GM21619 (cell line): ENCODE data around the gene PAWR.
"Not testable (repeated sequence)": the region's sequence is repeated elsewhere in the genome, so short reads cannot be mapped to it uniquely, and the experiment has no call there.

Source experiments
- ATAC-seq: cut with Tn5 transposase; IDR thresholded peaks from one replicate; pipeline ENCODE4 v1.9.1; 2021; ENCODE audit not compliant: unreplicated experiment

PAWR gene

GRCh38 chr12:79553863-79554574 lies 136.7 kb downstream of the PAWR start:
- no peak for ATAC-seq

GRCh38 chr12:79552192-79552591 lies 138.6 kb downstream of the PAWR start:
- no peak for ATAC-seq

GRCh38 chr12:79549531-79550271 lies 141.1 kb downstream of the PAWR start:
- ATAC-seq = no peak

GRCh38 chr12:79548610-79548924 lies 142.2 kb downstream of the PAWR start:
- ATAC-seq = no peak

GRCh38 chr12:79547735-79548609 lies 142.8 kb downstream of the PAWR start:
- ATAC-seq = peak; percentile 83

GRCh38 chr12:79547044-79547734 lies 143.6 kb downstream of the PAWR start:
- peak; percentile 17 for ATAC-seq

- no peak for ATAC-seq
These were observed 144.2 kb downstream of the PAWR start for GRCh38 chr12:79546466-79547043.

GRCh38 chr12:79544439-79544838 lies 146.3 kb downstream of the PAWR start:
- not testable (repeated sequence) for ATAC-seq

GRCh38 chr12:79537675-79538074 lies 153.1 kb downstream of the PAWR start:
- ATAC-seq = no peak

- no peak for ATAC-seq
These were observed 155.0 kb downstream of the PAWR start for GRCh38 chr12:79535751-79536150.
